ENCODE results near the gene POP5. TPM values are rescaled to one million over a fixed set of nuclear protein-coding genes. Genes with fewer than 3 reads are reported as not detected.

The POP5 gene
- total RNA-seq, 1 experiment from 2014 or later: 43.7 TPM

- TF ChIP-seq TCF7L2 (IDR thresholded peaks at IDR 0.05; ENCODE audit: low read depth, low read length) (no peak), SIN3A (IDR thresholded peaks at IDR 0.05; ENCODE audit: borderline replicate concordance, insufficient read depth, low read depth, low read length) (no peak), REST (IDR thresholded peaks at IDR 0.05; ENCODE audit: insufficient read depth in 1 of 2, low read depth in 2 of 2, low read length in 1 of 2) (no peak), CTCF (IDR thresholded peaks at IDR 0.05) (no peak), POLR2AphosphoS5 (IDR thresholded peaks at IDR 0.05; ENCODE audit: low read depth, low read length) (no peak)
- Histone ChIP-seq H3K9me3 (ENCODE audit: control insufficient read depth, insufficient read depth, low read depth, low read length) (no peaks in the 10 kb centered on the region), H3K27me3 (ENCODE audit: control insufficient read depth, insufficient read depth, low read length) (no peaks in the 10 kb centered on the region), H3K36me3 (ENCODE audit: control insufficient read depth, insufficient read depth, low read length) (no peaks in the 10 kb centered on the region), H3K27ac (ENCODE audit: low read length) (peak overlapping the region; percentile 76), H3K4me3 (ENCODE audit: low read depth in 2 of 2, low read length in 2 of 2) (no peak overlapping the region), H3K4me1 (ENCODE audit: control insufficient read depth, insufficient read depth, low read length) (peaks cover 38% of the 10 kb centered on the region)
- no TSS peak for BruUV-seq (replicated peaks)
- in situ Hi-C loops (cut with HindIII; ENCODE audit: low pct_unique_long_range_greater_than_20kb, low sequenced_read_pairs): no loop called here
- ATAC-seq (no peak), DNase-seq (ENCODE audit: low read depth, low spot score) (no peak)
- ChIA-PET CTCF (interaction anchor here (0.7 kb wide), 1 partner anchor 539 kb away, joined by 3 read pairs; no protein-coding TSS in a partner anchor), POLR2A (interaction anchor here (0.5 to 0.7 kb wide), 2 partner anchors 15 to 1122 kb away, joined by 5 read pairs; no protein-coding TSS in a partner anchor)
- intact Hi-C loops (cut with micrococcal nuclease; ENCODE audit: unreplicated experiment): no loop called here
Observed at GRCh38 chr12:120539303-120539702, 41.9 kb downstream of the POP5 start.

- intact Hi-C loops (cut with micrococcal nuclease; ENCODE audit: unreplicated experiment): no loop called here
- TSS peak; percentile 1 for BruUV-seq (replicated peaks)
- ChIA-PET CTCF (no interaction called here), POLR2A (no interaction called here)
- ATAC-seq (peak; percentile 24; the same call in 1 of the 2 replicates), DNase-seq (ENCODE audit: low read depth, low spot score) (no peak)
- no peak for TF ChIP-seq TCF7L2 (IDR thresholded peaks at IDR 0.05; ENCODE audit: low read depth, low read length)
- no peak for TF ChIP-seq POLR2AphosphoS5 (IDR thresholded peaks at IDR 0.05; ENCODE audit: low read depth, low read length)
- no peak for TF ChIP-seq REST (IDR thresholded peaks at IDR 0.05; ENCODE audit: insufficient read depth in 1 of 2, low read depth in 2 of 2, low read length in 1 of 2)
- TF ChIP-seq CTCF (IDR thresholded peaks at IDR 0.05): no peak
- TF ChIP-seq SIN3A (IDR thresholded peaks at IDR 0.05; ENCODE audit: borderline replicate concordance, insufficient read depth, low read depth, low read length): no peak
- in situ Hi-C loops (cut with HindIII; ENCODE audit: low pct_unique_long_range_greater_than_20kb, low sequenced_read_pairs): no loop called here
- Histone ChIP-seq H3K4me1 (ENCODE audit: control insufficient read depth, insufficient read depth, low read length) (peaks cover 38% of the 10 kb centered on the region), H3K27me3 (ENCODE audit: control insufficient read depth, insufficient read depth, low read length) (no peaks in the 10 kb centered on the region), H3K27ac (ENCODE audit: low read length) (peak overlapping the region; percentile 76), H3K36me3 (ENCODE audit: control insufficient read depth, insufficient read depth, low read length) (no peaks in the 10 kb centered on the region), H3K4me3 (ENCODE audit: low read depth in 2 of 2, low read length in 2 of 2) (peak overlapping the region; percentile 10 to 21), H3K9me3 (ENCODE audit: control insufficient read depth, insufficient read depth, low read depth, low read length) (no peaks in the 10 kb centered on the region)
Observed at GRCh38 chr12:120538281-120539156, 42.7 kb downstream of the POP5 start.
